HCT116 (cell line): ENCODE measurements around the gene DTYMK. TPM values are rescaled to one million over a fixed set of nuclear protein-coding genes. Genes with fewer than 3 reads are reported as not detected.

Source experiments
- ATAC-seq: fragments of 200-7000 bp; cut with Tn5 transposase; 2 replicates; pipeline ENCODE4 v1.9.1; 2020; ENCODE audit warnings: mild to moderate bottlenecking, moderate library complexity
- BruUV-seq: library from RNA; stranded (reverse); fragments of 400-500 nt; replicated peaks from 2 replicates; lab custom pipeline; 2021; lab: Mats Ljungman, UMichigan
- CTCF ChIA-PET: fragments of 300-600 bp; sonication (Branson Sonifier 250); formaldehyde crosslinking; loops from one replicate; lab custom pipeline; 2021; ENCODE audit warnings: antibody characterized with exemption; lab: Charles Lee
- POLR2A ChIA-PET: fragments of 300-600, 350-600 bp; sonication (Branson Sonifier 250); formaldehyde crosslinking; loops from one replicate; lab custom pipeline; 2021; ENCODE audit warnings: antibody characterized with exemption; lab: Charles Lee
- RAD21 ChIA-PET, 2 experiments: fragments of 300-600 bp; sonication (Branson Sonifier 250); formaldehyde crosslinking; loops; one replicate each; lab custom pipeline; 2023; ENCODE audit warnings: low total read pairs in 2 of 2; ENCODE audit not compliant: uncharacterized antibody in 2 of 2, unreplicated experiment in 2 of 2, low non-redundant PET in 1 of 2; lab: Charles Lee
- DNase-seq: peaks from one replicate; pipeline ENCODE4 v3.0.0-alpha.2; 2010; ENCODE audit warnings: low read depth, low spot score
- H2AFZ ChIP-seq: fragments of 200-600 bp; shearing (Covaris generic), sonication (generic); 2 replicates; pipeline ENCODE4 v1.6.1; 2017; ENCODE audit warnings: low read depth, mixed run types, mixed read lengths, antibody characterized with exemption, low read length; ENCODE audit not compliant: poor library complexity, severe bottlenecking
- H3K27ac ChIP-seq: 2 replicates; pipeline ENCODE4 v1.5.1; 2012; ENCODE audit warnings: low read depth, low read length
- H3K27me3 ChIP-seq: fragments of 200-600 bp; sonication (generic); 2 replicates; pipeline ENCODE4 v1.6.1; 2016; ENCODE audit warnings: mixed run types, low read length, mixed read lengths; ENCODE audit not compliant: insufficient read depth
- H3K36me3 ChIP-seq, 2 experiments: fragments of 200-500 bp in 1 of 2; fragments of 200-600 bp in 1 of 2; sonication (Bioruptor generic) in 1 of 2; sonication (generic) in 1 of 2; 2 replicates each; pipeline versions ENCODE4 v1.5.1 to v1.6.1; 2014 to 2016; ENCODE audit warnings: low read length in 2 of 2, inconsistent platforms in 1 of 2, mixed read lengths in 1 of 2, mixed run types in 1 of 2; ENCODE audit not compliant: insufficient read depth in 2 of 2, control insufficient read depth in 1 of 2
- H3K4me1 ChIP-seq, 2 experiments: fragments of 200-600 bp in 1 of 2; sonication (generic) in 1 of 2; 2 replicates each; pipeline versions ENCODE4 v1.5.1 to v1.6.1; 2012 to 2017; ENCODE audit warnings: low read length in 2 of 2, inconsistent platforms in 1 of 2, mild to moderate bottlenecking in 1 of 2, mixed read lengths in 1 of 2, mixed run types in 1 of 2, moderate library complexity in 1 of 2; ENCODE audit not compliant: insufficient read depth in 2 of 2, control insufficient read depth in 1 of 2
- H3K4me2 ChIP-seq: fragments of 200-600 bp; sonication (generic); 2 replicates; pipeline ENCODE4 v1.6.1; 2017; ENCODE audit warnings: mixed run types, low read length, mixed read lengths
- H3K4me3 ChIP-seq, 2 experiments: fragments of 200-600 bp in 1 of 2; sonication (generic) in 1 of 2; replicated peaks in 1 of 2; 2 replicates each; pipeline ENCODE4 v1.5.1; 2011 to 2016; ENCODE audit warnings: low read length in 2 of 2, control low read depth in 1 of 2, low read depth in 1 of 2, mild to moderate bottlenecking in 1 of 2, mixed read lengths in 1 of 2, mixed run types in 1 of 2
- H3K79me2 ChIP-seq: fragments of 200-600 bp; sonication (generic); 2 replicates; pipeline ENCODE4 v1.6.1; 2017; ENCODE audit warnings: mild to moderate bottlenecking, mixed run types, low read length, moderate library complexity, mixed read lengths; ENCODE audit not compliant: insufficient read depth
- H3K9ac ChIP-seq: fragments of 200-600 bp; sonication (generic); 2 replicates; pipeline ENCODE4 v1.6.1; 2016; ENCODE audit warnings: low read length, mixed read lengths
- H3K9me2 ChIP-seq: fragments of 200-600 bp; sonication (generic), shearing (Covaris generic); 2 replicates; pipeline ENCODE4 v1.6.1; 2017; ENCODE audit warnings: mixed run types, mild to moderate bottlenecking, moderate library complexity; ENCODE audit not compliant: insufficient read depth
- H3K9me3 ChIP-seq, 2 experiments: fragments of 200-500 bp in 1 of 2; fragments of 200-600 bp in 1 of 2; sonication (Bioruptor generic) in 1 of 2; sonication (generic) in 1 of 2; 2 replicates each; pipeline ENCODE4 v1.6.1; 2014 to 2017; ENCODE audit warnings: low read length in 2 of 2, mixed read lengths in 2 of 2, inconsistent platforms in 1 of 2, low read depth in 1 of 2, mild to moderate bottlenecking in 1 of 2, mixed run types in 1 of 2, moderate library complexity in 1 of 2; ENCODE audit not compliant: control insufficient read depth in 1 of 2, insufficient read depth in 1 of 2
- H4K20me1 ChIP-seq: fragments of 200-600 bp; sonication (generic), shearing (Covaris generic); 2 replicates; pipeline ENCODE4 v1.6.1; 2017; ENCODE audit warnings: mixed run types, mild to moderate bottlenecking, moderate library complexity; ENCODE audit not compliant: insufficient read depth
- CTCF ChIP-seq, 3 experiments: fragments of 200-600 bp in 1 of 3; sonication (generic) in 1 of 3; IDR thresholded peaks in 2 of 3; conservative IDR thresholded peaks in 1 of 3; 2 replicates each; pipeline ENCODE4 v1.5.1; 2012 to 2017; ENCODE audit warnings: low read depth in 2 of 3, low read length in 2 of 3, antibody characterized with exemption in 1 of 3, borderline replicate concordance in 1 of 3, control low read depth in 1 of 3, mild to moderate bottlenecking in 1 of 3, mixed read lengths in 1 of 3, mixed run types in 1 of 3, moderate library complexity in 1 of 3; ENCODE audit not compliant: insufficient read depth in 1 of 3
- EZH2 ChIP-seq: fragments of 200-600 bp; sonication (generic); IDR thresholded peaks from 2 replicates; pipeline ENCODE4 v1.6.1; 2017; ENCODE audit warnings: antibody characterized with exemption, mixed run types
- FOSL1 ChIP-seq: IDR thresholded peaks from 2 replicates; pipeline ENCODE4 v1.6.1; 2012; ENCODE audit warnings: low read depth
- JUND ChIP-seq: IDR thresholded peaks from 2 replicates; pipeline ENCODE4 v1.6.1; 2012
- POLR2A ChIP-seq: IDR thresholded peaks from 2 replicates; pipeline ENCODE4 v1.7.0; 2011; ENCODE audit warnings: borderline replicate concordance; ENCODE audit not compliant: insufficient read depth, insufficient read length; ENCODE audit errors: extremely low read depth
- POLR2AphosphoS5 ChIP-seq: IDR thresholded peaks from 2 replicates; pipeline ENCODE4 v1.6.1; 2011; ENCODE audit warnings: mild to moderate bottlenecking, low read depth, low read length, moderate library complexity
- TCF7L2 ChIP-seq: IDR thresholded peaks from 2 replicates; pipeline ENCODE4 v1.7.0; 2011; ENCODE audit warnings: borderline replicate concordance, inconsistent platforms; ENCODE audit not compliant: insufficient read depth, insufficient read length; ENCODE audit errors: extremely low read depth
- ZFX ChIP-seq: fragments of 450-650 bp; IDR thresholded peaks from 2 replicates; pipeline ENCODE4 v1.6.1; 2017
- intact Hi-C: fragments of 100-400 bp; cut with micrococcal nuclease; formaldehyde crosslinking; loops from 2 replicates; pipeline ENCODE4 v1.10.0; 2022
- total RNA-seq: library from RNA; stranded (reverse); gene quantifications from one replicate; pipeline ENCODE4 v1.2.1, GENCODE V29; 2021; ENCODE audit not compliant: unreplicated experiment

Gene DTYMK
- total RNA-seq, 1 experiment from 2014 or later: 83.3 TPM

- TF ChIP-seq POLR2A: no peak
- peak; percentile 78 for TF ChIP-seq POLR2AphosphoS5
- no peak for TF ChIP-seq FOSL1
- no peak for TF ChIP-seq CTCF (IDR thresholded peaks at IDR 0.05 in 2 of 3, conservative IDR thresholded peaks at IDR 0.05 in 1 of 3; ENCODE audit: borderline replicate concordance in 1 of 3, insufficient read depth in 1 of 3, low read depth in 2 of 3, low read length in 2 of 3)
Measured at GRCh38 chr2:241686650-241687425, at the start of gene DTYMK (continued).

- no peak overlapping the region for H3K4me3 ChIP-seq
- no peak for ATAC-seq
- H3K4me2 ChIP-seq: peak overlapping the region; percentile 85
- no peak for DNase-seq
- no peaks in the 10 kb centered on the region for H4K20me1 ChIP-seq
- intact Hi-C loops: no loop called here
- TF ChIP-seq ZFX (no peak), POLR2A (no peak), JUND (no peak), EZH2 (no peak), TCF7L2 (no peak)
- ChIA-PET CTCF (no interaction called here), RAD21 (no interaction called here), POLR2A (no interaction called here)
- no peak overlapping the region for H2AFZ ChIP-seq
- no peak overlapping the region; the same call in 1 of the 2 replicates for H3K27ac ChIP-seq
- peaks cover 0 to 3% of the 10 kb centered on the region in 2 experiments; a peak in 1 of 4 replicates for H3K9me3 ChIP-seq
- no peaks in the 10 kb centered on the region for H3K9me2 ChIP-seq
- H3K4me1 ChIP-seq: peaks cover 13 to 28% of the 10 kb centered on the region in 2 experiments; a peak in 2 of 4 replicates
- no peaks in the 10 kb centered on the region; the same call in 1 of the 2 replicates for H3K79me2 ChIP-seq
- BruUV-seq: TSS peak; percentile 49
- H3K36me3 ChIP-seq: no peaks in the 10 kb centered on the region
- H3K27me3 ChIP-seq: no peaks in the 10 kb centered on the region
- H3K9ac ChIP-seq: no peak overlapping the region
Measured at GRCh38 chr2:241736111-241736510, 49.5 kb upstream of the DTYMK start.
